ENCODE results near the gene DNM3. TPM values are rescaled to one million over a fixed set of nuclear protein-coding genes. Genes with fewer than 3 reads are reported as not detected.

DNM3 gene
- total and polyA plus RNA-seq, 2 of the 8 experiments (the other 6 are each of a cell fraction or from before 2014, with no cell fraction given): 2.0 to 8.5 TPM

DNA sequence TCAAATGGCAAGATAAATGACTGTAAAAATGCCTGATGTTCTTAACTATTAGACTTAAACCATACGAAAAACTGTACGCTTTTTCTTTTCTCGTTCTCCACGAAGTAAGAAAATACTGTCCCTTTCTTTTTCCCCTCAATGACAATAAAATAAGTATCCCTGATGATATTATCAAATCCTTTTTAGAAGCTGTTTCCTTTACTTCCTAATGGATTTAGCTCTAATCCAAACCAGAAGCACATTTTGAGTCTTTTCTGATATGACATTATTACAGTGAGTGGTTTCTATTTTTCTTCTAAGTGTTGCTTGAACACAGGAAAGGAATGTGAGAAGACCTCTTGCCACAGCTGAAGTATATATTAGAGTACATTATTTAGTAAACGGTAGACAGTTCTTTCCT lies 32.4 kb downstream of the DNM3 start (continued):
- no peak for TF ChIP-seq CHD7 (IDR thresholded peaks at IDR 0.05; ENCODE audit: insufficient replicate concordance, low read length)
- no peak for TF ChIP-seq HDAC6 (IDR thresholded peaks at IDR 0.05; ENCODE audit: low read depth, low read length)
- TF ChIP-seq EP300 (IDR thresholded peaks at IDR 0.05; ENCODE audit: borderline replicate concordance in 1 of 2, low read depth in 2 of 2, low read length in 2 of 2): no peak

All from H1 (cell line).